GM21360 (cell line): ENCODE results near the gene DPM2.

Experiments used
- ATAC-seq: cut with Tn5 transposase; IDR thresholded peaks from one replicate; pipeline ENCODE4 v1.9.1; 2021; ENCODE audit warnings: mild to moderate bottlenecking, moderate library complexity; ENCODE audit not compliant: unreplicated experiment

The DPM2 gene

DNA sequence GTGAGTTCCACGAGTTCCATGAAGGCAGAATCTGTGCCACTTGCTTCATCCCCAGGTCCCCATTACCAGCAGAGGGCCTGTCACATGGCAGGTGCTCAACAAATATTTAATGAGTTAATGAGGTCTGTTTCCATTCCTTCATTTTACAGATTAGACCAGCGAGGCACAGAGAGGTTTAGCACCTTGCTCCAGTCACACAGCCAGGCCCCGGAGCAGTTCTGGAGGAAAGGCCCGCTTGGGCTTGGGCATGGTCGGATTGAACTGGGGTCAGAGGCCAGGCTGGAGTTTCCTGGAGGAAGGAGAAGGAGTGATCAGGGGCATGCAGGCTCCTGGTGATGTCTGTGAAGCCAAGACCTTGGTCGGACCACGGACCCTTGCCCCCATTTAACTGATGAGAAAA is 16.9 kb downstream of the DPM2 start:
- ATAC-seq: no peak

DNA sequence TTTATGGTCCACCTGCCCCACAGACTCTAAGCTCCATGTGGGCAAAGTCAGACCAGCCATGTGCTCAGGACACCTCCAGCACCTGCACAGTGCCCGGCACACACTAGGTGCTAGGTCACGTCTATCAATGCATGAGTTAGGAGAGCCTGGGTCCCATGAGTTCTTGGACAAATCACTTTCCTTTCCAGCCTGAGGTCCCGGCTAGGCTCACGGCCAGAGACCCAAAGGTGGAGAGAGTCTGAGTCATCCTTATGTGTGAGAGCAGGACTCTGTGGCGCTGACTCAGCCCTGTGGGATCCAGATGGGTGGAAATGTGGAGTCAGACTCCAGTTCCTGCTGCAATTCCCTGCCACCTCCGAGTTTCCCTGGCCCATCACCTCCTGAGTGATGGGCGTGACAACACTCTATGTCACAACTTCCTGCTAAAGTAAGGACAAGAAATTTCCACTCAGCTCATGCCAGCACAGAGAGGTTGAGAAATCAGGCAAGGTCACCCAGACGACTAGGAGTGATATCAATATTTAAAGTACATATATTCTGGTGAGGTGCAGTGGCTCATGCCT is 18.3 kb downstream of the DPM2 start:
- ATAC-seq: no peak

- no peak for ATAC-seq
These were observed 19.2 kb downstream of the DPM2 start for GRCh38 chr9:127918183-127919107.

GRCh38 chr9:127917603-127918002 is 20.1 kb downstream of the DPM2 start:
- ATAC-seq: no peak

GRCh38 chr9:127916720-127917581 is 20.7 kb downstream of the DPM2 start, which contains the start of gene ST6GALNAC4:
Gene ST6GALNAC4, minus strand, starts transcription at chr9:127917041. Its CDS starts 622 bp downstream, at chr9:127916419.
- ATAC-seq: peak; percentile 74

GRCh38 chr9:127915801-127916719 is 21.6 kb downstream of the DPM2 start:
- no peak for ATAC-seq

- no peak for ATAC-seq
These were observed 22.3 kb downstream of the DPM2 start for GRCh38 chr9:127915325-127915752.

DNA sequence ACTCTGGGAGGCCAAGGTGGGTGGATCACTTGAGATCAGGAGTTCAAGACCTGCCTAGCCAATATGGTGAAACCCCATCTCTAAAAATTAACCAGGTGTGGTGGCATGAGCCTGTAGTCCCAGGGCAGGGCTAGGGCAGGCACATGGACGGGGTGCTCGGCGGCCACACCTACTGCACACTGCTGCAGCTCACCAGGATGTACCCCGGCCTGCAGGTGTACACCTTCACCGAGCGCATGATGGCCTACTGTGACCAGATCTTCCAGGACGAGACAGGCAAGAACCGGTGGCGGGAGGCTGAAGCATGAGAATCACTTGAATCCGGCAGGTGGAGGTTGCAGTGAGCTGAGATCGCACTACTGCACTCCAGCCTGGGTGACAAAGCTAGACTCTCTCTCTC is 24.0 kb downstream of the DPM2 start:
- no peak for ATAC-seq

- no peak for ATAC-seq
These were observed 24.8 kb downstream of the DPM2 start for GRCh38 chr9:127912882-127913281.

DNA sequence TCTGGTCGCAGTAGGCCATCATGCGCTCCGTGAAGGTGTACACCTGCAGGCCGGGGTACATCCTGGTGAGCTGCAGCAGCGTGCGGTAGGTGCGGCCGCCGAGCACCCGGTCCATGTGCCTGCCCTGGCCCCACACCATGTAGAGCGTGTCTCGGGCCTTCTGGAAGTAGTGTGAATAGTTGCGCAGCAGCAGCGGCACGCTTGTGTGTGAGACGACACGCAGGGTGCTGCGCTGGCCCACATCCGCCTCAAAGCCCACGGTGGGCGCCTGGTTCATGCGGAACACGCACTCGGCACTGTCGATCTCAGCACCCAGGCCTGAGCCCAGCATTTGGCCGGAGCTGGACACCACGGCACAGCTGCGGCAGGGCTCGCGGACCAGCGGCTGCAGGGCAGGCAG is 25.4 kb downstream of the DPM2 start:
- no peak for ATAC-seq

- ATAC-seq: no peak
These were observed 26.9 kb downstream of the DPM2 start for GRCh38 chr9:127910613-127911205.

- no peak for ATAC-seq
These were observed 27.8 kb downstream of the DPM2 start for GRCh38 chr9:127909839-127910273.

- no peak for ATAC-seq
These were observed 29.1 kb downstream of the DPM2 start for GRCh38 chr9:127908660-127908926.

- ATAC-seq: no peak
These were observed 29.6 kb downstream of the DPM2 start for GRCh38 chr9:127907867-127908659.

DNA sequence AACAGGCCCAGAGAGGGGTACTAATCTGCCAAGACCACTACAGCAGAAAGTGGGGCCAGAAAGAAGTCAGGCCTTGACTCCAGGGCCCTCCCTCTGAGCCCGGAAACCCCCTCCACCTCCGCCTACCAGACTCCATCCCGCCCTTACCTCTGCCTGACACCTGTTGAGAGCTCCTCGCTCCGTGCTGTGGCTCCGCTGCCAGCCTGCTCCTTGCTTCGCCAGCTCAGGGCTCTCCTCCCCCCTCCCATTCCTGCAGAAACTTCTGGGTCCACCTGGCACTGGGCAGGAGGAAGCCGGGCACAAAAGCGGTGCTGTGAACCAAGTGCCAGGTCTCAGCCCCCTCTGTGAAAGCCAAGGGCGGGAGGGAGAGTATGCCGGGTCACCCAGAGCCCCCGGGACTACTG is 31.9 kb downstream of the DPM2 start:
- ATAC-seq: no peak

- ATAC-seq: no peak
These were observed 32.5 kb downstream of the DPM2 start for GRCh38 chr9:127905004-127905728.

GRCh38 chr9:127904561-127905003 is 33.1 kb downstream of the DPM2 start:
- no peak for ATAC-seq
